Measurements from ENCODE around the gene TRMT61A. TPM values are rescaled to one million over a fixed set of nuclear protein-coding genes. Genes with fewer than 3 reads are reported as not detected.

TRMT61A gene
- total and polyA plus RNA-seq, 9 of the 15 experiments (the other 6 are each of a cell fraction or from before 2014, with no cell fraction given) = 0.10 to 24.8 (median 5.1) TPM

GRCh38 chr14:103549361-103550311 lies 20.6 kb downstream of the TRMT61A start:
- Histone ChIP-seq H3K9me3 (replicated peaks; ENCODE audit: control insufficient read depth, insufficient read depth, low read depth, low read length) (no peaks in the 10 kb centered on the region), H3K27me3 (ENCODE audit: control insufficient read depth in 2 of 2, insufficient read depth in 2 of 2, low read length in 2 of 2) (no peaks in the 10 kb centered on the region), H3K36me3 (ENCODE audit: control insufficient read depth, insufficient read depth, low read length) (no peaks in the 10 kb centered on the region), H3K9me1 (ENCODE audit: control insufficient read depth, insufficient read depth, low read length) (no peaks in the 10 kb centered on the region), H3K9ac (ENCODE audit: insufficient read depth in 1 of 2, low read depth in 2 of 2, low read length in 2 of 2) (peak overlapping the region in 1 of 2 experiments; percentile 64; a peak in 1 of 4 replicates), H3K27ac (ENCODE audit: extremely low read depth, low read depth, low read length) (no peak overlapping the region), H2AFZ (ENCODE audit: low read depth, low read length) (no peak overlapping the region), H3K4me1 (replicated peaks in 1 of 2; ENCODE audit: control insufficient read depth in 2 of 2, insufficient read depth in 2 of 2, low read length in 2 of 2) (peaks cover 0 to 62% of the 10 kb centered on the region in 2 experiments; a peak in 3 of 5 replicates), H3K4me3 (no peak overlapping the region), H4K20me1 (replicated peaks; ENCODE audit: control insufficient read depth, insufficient read depth, low read length) (peaks cover 7% of the 10 kb centered on the region), H3K79me2 (ENCODE audit: control insufficient read depth, insufficient read depth, low read length) (no peaks in the 10 kb centered on the region), H3K4me2 (ENCODE audit: insufficient read depth, low read length) (no peak overlapping the region)
- ChIA-PET POLR2A (interaction anchor here (1.2 kb wide), 1 partner anchor 11 kb away, joined by 3 read pairs; no protein-coding TSS in a partner anchor), CTCF (ENCODE audit: low intra/inter-chr PET ratio) (no interaction called here)
- 49% methylated on average over 17 of the region's 30 CpGs for WGBS (ENCODE audit: insufficient coverage, low coverage, missing lambda C conversion rate)
- intact Hi-C loops (cut with micrococcal nuclease) (loop anchor here (5.0 to 10.0 kb wide), 2 partner anchors 47 to 475 kb away; no protein-coding TSS in a partner anchor), in situ Hi-C loops (cut with MboI) (no loop called here)
- ATAC-seq (no peak), DNase-seq (ENCODE audit: extremely low read depth in 1 of 4, low spot score in 3 of 4) (no peak), FAIRE-seq (no peak)
- TF ChIP-seq ZNF717 (CRISPR knock-in tag; IDR thresholded peaks at IDR 0.05) = no peak
- 0 out of 6 replicates have a peak, but pooled peaks of 1 of the 3 experiments have one; percentile 6 for TF ChIP-seq CTCF (IDR thresholded peaks at IDR 0.05 in 2 of 3, conservative IDR thresholded peaks at IDR 0.05 in 1 of 3; ENCODE audit: insufficient read depth in 2 of 3, low read depth in 1 of 3, low read length in 3 of 3)
- no TSS peak for BruUV-seq (replicated peaks)

Data from K562 (cell line).